Measurements from ENCODE around the gene CORIN. TPM values are rescaled to one million over a fixed set of nuclear protein-coding genes. Genes with fewer than 3 reads are reported as not detected.

The CORIN gene
- total and polyA plus RNA-seq, 4 donors: 0.02 to 0.23 (median 0.15) TPM

- TF ChIP-seq RAD21 (IDR thresholded peaks at IDR 0.05): no peak
Observed at GRCh38 chr4:47863486-47863885, 25.6 kb upstream of the CORIN start (continued).

GRCh38 chr4:47862297-47862696, 24.4 kb upstream of the CORIN start:
- H3K36me3 ChIP-seq (ENCODE audit: control insufficient read depth in 4 of 4, insufficient read depth in 3 of 4, low read depth in 1 of 4, low read length in 3 of 4): peaks cover 0 to 5% (median 1%) of the 10 kb centered on the region in 4 donors
- no peaks in the 10 kb centered on the region for H3K4me1 ChIP-seq (ENCODE audit: control insufficient read depth in 4 of 4, insufficient read depth in 4 of 4, low read length in 3 of 4)
- H3K9ac ChIP-seq (ENCODE audit: low read depth in 1 of 2, low read length in 2 of 2): no peak overlapping the region
- peaks cover 0 to 2% (median 0%) of the 10 kb centered on the region in 4 donors for H3K9me3 ChIP-seq (ENCODE audit: control insufficient read depth in 4 of 4, low read length in 3 of 4)
- H3K27me3 ChIP-seq (ENCODE audit: control insufficient read depth in 4 of 4, insufficient read depth in 4 of 4, low read length in 3 of 4): no peaks in the 10 kb centered on the region
- DNase-seq (ENCODE audit: low spot score): no peak
- no peak overlapping the region for H3K4me3 ChIP-seq (ENCODE audit: low read depth in 1 of 3, low read length in 3 of 3)
- TF ChIP-seq RXRA (IDR thresholded peaks at IDR 0.05) (no peak), YY1 (IDR thresholded peaks at IDR 0.05) (no peak)
- H3K27ac ChIP-seq (ENCODE audit: low read depth in 1 of 2, low read length in 2 of 2): no peak overlapping the region
- WGBS: 97% methylated on average over 3 of the region's 3 CpGs

GRCh38 chr4:47860305-47860704, 22.4 kb upstream of the CORIN start:
- no peak overlapping the region for H3K4me3 ChIP-seq (ENCODE audit: low read depth in 1 of 3, low read length in 3 of 3)
- no peaks in the 10 kb centered on the region for H3K4me1 ChIP-seq (ENCODE audit: control insufficient read depth in 4 of 4, insufficient read depth in 4 of 4, low read length in 3 of 4)
- H3K9ac ChIP-seq (ENCODE audit: low read depth in 1 of 2, low read length in 2 of 2): no peak overlapping the region
- TF ChIP-seq TAF1 (conservative IDR thresholded peaks at IDR 0.05): no peak
- TF ChIP-seq FOXA1 (IDR thresholded peaks at IDR 0.05): no peak
- no peak for TF ChIP-seq SP1 (IDR thresholded peaks at IDR 0.05)
- no peaks in the 10 kb centered on the region for H3K27me3 ChIP-seq (ENCODE audit: control insufficient read depth in 4 of 4, insufficient read depth in 4 of 4, low read length in 3 of 4)
- DNase-seq (ENCODE audit: low spot score): no peak
- H3K9me3 ChIP-seq (ENCODE audit: control insufficient read depth in 4 of 4, low read length in 3 of 4): no peaks in the 10 kb centered on the region
- peaks cover 0 to 5% (median 1%) of the 10 kb centered on the region in 4 donors for H3K36me3 ChIP-seq (ENCODE audit: control insufficient read depth in 4 of 4, insufficient read depth in 3 of 4, low read depth in 1 of 4, low read length in 3 of 4)
- 92% methylated on average over 1 of the region's 1 CpG for WGBS
- H3K27ac ChIP-seq (ENCODE audit: low read depth in 1 of 2, low read length in 2 of 2): no peak overlapping the region

GRCh38 chr4:47858006-47858405, 20.1 kb upstream of the CORIN start:
- 90% methylated on average over 2 of the region's 2 CpGs for whole genome bisulfite sequencing
- H3K9me3 ChIP-seq (ENCODE audit: control insufficient read depth in 4 of 4, low read length in 3 of 4): no peaks in the 10 kb centered on the region
- TF ChIP-seq MAX (IDR thresholded peaks at IDR 0.05) (no peak), NR2F2 (IDR thresholded peaks at IDR 0.05) (no peak), FOXA1 (IDR thresholded peaks at IDR 0.05) (no peak), HNF4G (IDR thresholded peaks at IDR 0.05) (no peak), EGR1 (IDR thresholded peaks at IDR 0.05; ENCODE audit: low read depth in 2 of 2) (no peak), ZBTB33 (IDR thresholded peaks at IDR 0.05) (no peak), YY1 (IDR thresholded peaks at IDR 0.05) (no peak), ATF3 (IDR thresholded peaks at IDR 0.05) (no peak), FOXA2 (IDR thresholded peaks at IDR 0.05) (no peak), SP1 (IDR thresholded peaks at IDR 0.05) (no peak), JUND (IDR thresholded peaks at IDR 0.05) (no peak), RXRA (IDR thresholded peaks at IDR 0.05) (no peak), GABPA (IDR thresholded peaks at IDR 0.05 in 1 of 2, conservative IDR thresholded peaks at IDR 0.05 in 1 of 2) (no peak), CTCF (IDR thresholded peaks at IDR 0.05; ENCODE audit: low read depth, low read length, missing input control) (no peak), TAF1 (conservative IDR thresholded peaks at IDR 0.05) (no peak), HNF4A (conservative IDR thresholded peaks at IDR 0.05) (no peak), REST (IDR thresholded peaks at IDR 0.05) (no peak), RAD21 (IDR thresholded peaks at IDR 0.05) (no peak)
- no peak overlapping the region for H3K9ac ChIP-seq (ENCODE audit: low read depth in 1 of 2, low read length in 2 of 2)
- no peaks in the 10 kb centered on the region for H3K27me3 ChIP-seq (ENCODE audit: control insufficient read depth in 4 of 4, insufficient read depth in 4 of 4, low read length in 3 of 4)
- H3K27ac ChIP-seq (ENCODE audit: low read depth in 1 of 2, low read length in 2 of 2): no peak overlapping the region
- DNase-seq (ENCODE audit: low spot score): no peak
- peaks cover 0 to 7% (median 3%) of the 10 kb centered on the region in 4 donors for H3K36me3 ChIP-seq (ENCODE audit: control insufficient read depth in 4 of 4, insufficient read depth in 3 of 4, low read depth in 1 of 4, low read length in 3 of 4)
- no peaks in the 10 kb centered on the region for H3K4me1 ChIP-seq (ENCODE audit: control insufficient read depth in 4 of 4, insufficient read depth in 4 of 4, low read length in 3 of 4)
- H3K4me3 ChIP-seq (ENCODE audit: low read depth in 1 of 3, low read length in 3 of 3): no peak overlapping the region
